Measurements from ENCODE around the gene DUSP3. TPM values are rescaled to one million over a fixed set of nuclear protein-coding genes. Genes with fewer than 3 reads are reported as not detected.

DUSP3 gene
- total and polyA plus RNA-seq, 8 donors = 30.9 to 105 (median 34.5) TPM

- no peaks in the 10 kb centered on the region for H3K27me3 ChIP-seq
- TF ChIP-seq, protein P1, sequence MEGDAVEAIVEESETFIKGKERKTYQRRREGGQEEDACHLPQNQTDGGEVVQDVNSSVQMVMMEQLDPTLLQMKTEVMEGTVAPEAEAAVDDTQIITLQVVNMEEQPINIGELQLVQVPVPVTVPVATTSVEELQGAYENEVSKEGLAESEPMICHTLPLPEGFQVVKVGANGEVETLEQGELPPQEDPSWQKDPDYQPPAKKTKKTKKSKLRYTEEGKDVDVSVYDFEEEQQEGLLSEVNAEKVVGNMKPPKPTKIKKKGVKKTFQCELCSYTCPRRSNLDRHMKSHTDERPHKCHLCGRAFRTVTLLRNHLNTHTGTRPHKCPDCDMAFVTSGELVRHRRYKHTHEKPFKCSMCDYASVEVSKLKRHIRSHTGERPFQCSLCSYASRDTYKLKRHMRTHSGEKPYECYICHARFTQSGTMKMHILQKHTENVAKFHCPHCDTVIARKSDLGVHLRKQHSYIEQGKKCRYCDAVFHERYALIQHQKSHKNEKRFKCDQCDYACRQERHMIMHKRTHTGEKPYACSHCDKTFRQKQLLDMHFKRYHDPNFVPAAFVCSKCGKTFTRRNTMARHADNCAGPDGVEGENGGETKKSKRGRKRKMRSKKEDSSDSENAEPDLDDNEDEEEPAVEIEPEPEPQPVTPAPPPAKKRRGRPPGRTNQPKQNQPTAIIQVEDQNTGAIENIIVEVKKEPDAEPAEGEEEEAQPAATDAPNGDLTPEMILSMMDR (IDR thresholded peaks at IDR 0.05) = no peak
Measured at GRCh38 chr17:43732958-43733357, 45.8 kb downstream of the DUSP3 start.

DNA sequence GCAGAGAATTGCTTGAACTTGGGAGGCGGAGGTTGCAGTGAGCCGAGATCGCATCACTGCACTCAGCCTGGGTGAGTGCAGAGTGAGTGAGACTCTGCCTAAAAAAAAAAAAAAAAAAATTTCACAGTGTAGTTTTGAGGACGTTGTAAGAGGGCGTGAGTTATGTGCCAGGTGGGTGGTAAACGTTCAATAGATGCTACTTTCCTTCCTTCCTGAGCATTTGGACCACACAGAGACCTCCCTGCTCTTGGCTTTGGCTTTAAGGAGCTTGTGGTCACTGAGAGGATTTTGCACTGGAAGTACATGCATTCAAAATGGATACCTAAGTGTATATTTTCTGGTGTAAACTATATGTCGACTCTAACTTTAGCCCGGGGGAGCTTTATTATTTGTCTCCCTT lies 50.7 kb downstream of the DUSP3 start:
- ATAC-seq (no peak), DNase-seq (no peak)
- H3K27ac ChIP-seq = no peak overlapping the region
- no peaks in the 10 kb centered on the region for H3K27me3 ChIP-seq
- H3K4me3 ChIP-seq = no peak overlapping the region
- H3K4me1 ChIP-seq = no peaks in the 10 kb centered on the region
- H3K9me3 ChIP-seq = no peaks in the 10 kb centered on the region
- TF ChIP-seq, protein P1 (IDR thresholded peaks at IDR 0.05) = no peak
- H3K36me3 ChIP-seq = no peaks in the 10 kb centered on the region
- intact Hi-C loops (cut with DNase I) = no loop called here

More at GRCh38 chr17:43732958-43733357, 45.8 kb downstream of the DUSP3 start:
- DNase-seq (no peak), ATAC-seq (no peak)
- H3K9me3 ChIP-seq = no peaks in the 10 kb centered on the region
- H3K27ac ChIP-seq = no peak overlapping the region
- no peaks in the 10 kb centered on the region for H3K36me3 ChIP-seq
- no peak overlapping the region for H3K4me3 ChIP-seq
- intact Hi-C loops (cut with DNase I) = no loop called here
- no peaks in the 10 kb centered on the region for H3K4me1 ChIP-seq

GRCh38 chr17:43723697-43724359 lies 54.9 kb downstream of the DUSP3 start:
- DNase-seq = no peak
- no peaks in the 10 kb centered on the region for H3K36me3 ChIP-seq
- ATAC-seq = no peak
- H3K4me3 ChIP-seq = no peak overlapping the region
- no peaks in the 10 kb centered on the region for H3K9me3 ChIP-seq
- no peak overlapping the region for H3K27ac ChIP-seq
- H3K4me1 ChIP-seq = peaks cover 0 to 21% of the 10 kb centered on the region in 2 donors
- no peaks in the 10 kb centered on the region for H3K27me3 ChIP-seq
- intact Hi-C loops (cut with DNase I) = no loop called here
- TF ChIP-seq, protein P1 (IDR thresholded peaks at IDR 0.05) = no peak

GRCh38 chr17:43722870-43723665 lies 55.7 kb downstream of the DUSP3 start:
- Histone ChIP-seq H3K27me3 (no peaks in the 10 kb centered on the region), H3K36me3 (no peaks in the 10 kb centered on the region), H3K27ac (no peak overlapping the region), H3K4me3 (no peak overlapping the region), H3K4me1 (peaks cover 0 to 21% of the 10 kb centered on the region in 2 donors), H3K9me3 (no peaks in the 10 kb centered on the region)
- DNase-seq = no peak
- no peak for ATAC-seq
- intact Hi-C loops (cut with DNase I) = no loop called here
- TF ChIP-seq, protein P1 (IDR thresholded peaks at IDR 0.05) = no peak

GRCh38 chr17:43722269-43722619 lies 56.5 kb downstream of the DUSP3 start:
- Histone ChIP-seq H3K36me3 (no peaks in the 10 kb centered on the region), H3K9me3 (no peaks in the 10 kb centered on the region), H3K4me1 (peaks cover 0 to 21% of the 10 kb centered on the region in 2 donors), H3K27ac (peak overlapping the region in 1 of 2 donors; percentile 97), H3K4me3 (no peak overlapping the region), H3K27me3 (no peaks in the 10 kb centered on the region)
- ATAC-seq (no peak), DNase-seq (no peak)
- TF ChIP-seq, protein P1 (IDR thresholded peaks at IDR 0.05) = no peak
- intact Hi-C loops (cut with DNase I) = no loop called here
